HG03060 (cell line): Measurements from ENCODE around the gene HOXB1.
"Not testable (repeated sequence)": the region's sequence is repeated elsewhere in the genome, so short reads cannot be mapped to it uniquely, and the experiment has no call there.

ENCODE experiments used
- ATAC-seq: cut with Tn5 transposase; IDR thresholded peaks from one replicate; pipeline ENCODE4 v1.9.1; 2021; ENCODE audit warnings: low read depth, moderate number of reproducible peaks; ENCODE audit not compliant: unreplicated experiment

The HOXB1 gene

DNA sequence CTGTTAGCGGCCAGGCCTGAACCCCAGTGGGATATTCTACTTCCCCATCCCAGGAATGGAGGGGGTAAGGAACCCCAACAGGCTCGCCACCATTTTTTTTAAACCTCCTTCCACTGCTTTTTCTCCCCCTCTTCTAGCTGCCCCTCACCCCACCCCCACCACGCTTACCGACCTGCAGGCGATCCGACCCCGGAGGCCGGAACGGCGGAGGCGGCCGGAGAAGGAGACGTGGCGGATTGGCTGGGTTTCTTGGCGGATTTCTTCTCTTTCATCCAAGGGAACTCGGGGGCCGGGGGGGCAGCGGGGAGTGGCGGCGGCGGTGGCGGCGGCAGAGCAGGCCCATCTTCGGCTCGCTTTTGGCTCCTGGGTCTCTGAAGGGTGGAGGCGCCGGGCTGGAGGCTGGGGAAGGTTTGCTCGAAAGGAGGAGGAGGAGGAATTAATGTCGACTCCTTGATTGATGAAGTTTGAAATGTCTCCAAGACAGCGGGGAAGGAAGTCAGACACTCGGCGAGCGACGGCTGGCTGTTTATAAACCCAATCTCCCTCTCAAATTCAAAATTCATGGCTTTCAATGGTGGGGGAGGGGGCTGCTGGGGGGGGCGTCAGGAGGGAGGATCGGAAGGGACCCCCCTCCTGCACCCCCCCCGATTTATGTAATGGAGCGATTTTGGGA is 13.7 kb upstream of the HOXB1 start:
- no peak for ATAC-seq

DNA sequence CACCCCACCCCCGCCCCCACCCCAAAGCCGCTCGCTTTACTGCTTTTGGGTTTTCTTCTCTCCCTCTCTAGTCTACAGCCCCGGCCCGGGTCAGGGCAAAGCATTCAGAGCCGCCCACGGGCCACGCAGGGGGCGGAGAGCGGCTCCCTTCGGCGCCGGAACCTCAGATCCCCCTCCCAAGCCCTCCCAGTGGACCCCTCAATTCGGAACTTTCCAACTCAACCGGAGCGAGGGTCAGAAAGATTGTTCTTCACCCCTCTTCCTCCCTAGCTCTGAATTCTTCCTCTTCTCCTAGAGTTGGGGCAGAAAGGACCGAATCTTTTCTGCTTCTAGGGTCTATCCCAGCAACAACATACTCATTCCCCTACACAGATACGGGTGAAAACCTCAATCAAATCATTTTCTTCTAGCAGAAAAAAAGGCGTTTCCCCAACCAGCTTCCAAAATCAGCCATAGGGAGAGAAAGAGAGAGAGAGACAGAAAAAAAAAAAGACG is 13.1 kb upstream of the HOXB1 start:
- ATAC-seq = no peak

DNA sequence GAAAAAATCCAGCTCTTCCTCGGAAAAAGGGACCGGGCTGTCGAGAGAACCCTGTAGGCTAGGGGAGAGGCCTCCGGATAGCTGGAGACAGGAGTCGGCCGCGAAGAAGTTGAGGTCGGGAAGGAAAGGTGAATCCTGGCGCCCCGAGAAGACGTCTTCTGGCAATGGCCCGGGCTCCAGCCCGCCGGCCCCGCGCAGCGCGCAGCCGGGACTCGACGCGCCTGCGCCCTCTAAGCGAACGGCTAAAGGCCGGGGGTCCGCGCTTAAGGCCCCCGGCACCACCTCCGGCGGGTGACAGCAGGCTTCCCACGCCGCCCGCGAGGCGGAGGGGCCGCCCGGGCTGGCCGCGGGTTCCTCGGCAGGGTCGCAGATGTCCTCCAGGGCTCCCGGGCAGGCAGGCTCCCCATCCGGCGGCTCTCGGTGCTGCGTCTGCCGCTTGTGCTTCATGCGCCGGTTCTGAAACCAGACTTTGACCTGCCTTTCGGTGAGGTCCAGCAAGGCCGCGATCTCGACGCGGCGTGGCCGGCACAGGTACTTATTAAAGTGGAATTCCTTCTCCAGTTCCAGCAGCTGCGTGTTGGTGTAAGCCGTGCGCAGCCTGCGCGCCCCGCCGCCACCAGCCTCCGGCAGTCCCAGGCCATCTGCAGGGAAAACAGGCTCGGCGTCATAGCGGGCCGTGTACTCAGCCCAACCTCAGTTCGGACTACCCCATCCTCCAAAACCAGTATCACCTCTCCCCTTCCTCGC is 12.5 kb upstream of the HOXB1 start:
- no peak for ATAC-seq

DNA sequence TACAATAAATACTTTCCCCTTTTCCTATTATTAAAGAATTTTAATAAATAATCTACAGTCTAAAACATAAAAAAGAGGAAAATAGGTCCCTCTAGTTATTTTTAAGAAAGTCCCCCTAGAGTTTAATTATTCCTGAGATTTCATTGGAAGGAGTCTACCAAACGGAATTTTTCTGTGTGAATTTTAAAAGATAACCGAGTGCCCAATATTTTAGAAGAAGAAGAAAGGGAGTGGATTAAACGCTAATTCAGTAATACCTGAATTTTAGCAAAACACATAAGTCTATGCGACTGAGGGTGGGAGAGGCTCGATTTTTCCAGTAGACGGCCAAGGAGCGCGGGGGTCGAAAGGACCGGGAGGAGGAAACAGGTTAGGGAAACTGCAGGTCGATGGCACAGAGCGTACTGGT is 11.9 kb upstream of the HOXB1 start:
- ATAC-seq = no peak

DNA sequence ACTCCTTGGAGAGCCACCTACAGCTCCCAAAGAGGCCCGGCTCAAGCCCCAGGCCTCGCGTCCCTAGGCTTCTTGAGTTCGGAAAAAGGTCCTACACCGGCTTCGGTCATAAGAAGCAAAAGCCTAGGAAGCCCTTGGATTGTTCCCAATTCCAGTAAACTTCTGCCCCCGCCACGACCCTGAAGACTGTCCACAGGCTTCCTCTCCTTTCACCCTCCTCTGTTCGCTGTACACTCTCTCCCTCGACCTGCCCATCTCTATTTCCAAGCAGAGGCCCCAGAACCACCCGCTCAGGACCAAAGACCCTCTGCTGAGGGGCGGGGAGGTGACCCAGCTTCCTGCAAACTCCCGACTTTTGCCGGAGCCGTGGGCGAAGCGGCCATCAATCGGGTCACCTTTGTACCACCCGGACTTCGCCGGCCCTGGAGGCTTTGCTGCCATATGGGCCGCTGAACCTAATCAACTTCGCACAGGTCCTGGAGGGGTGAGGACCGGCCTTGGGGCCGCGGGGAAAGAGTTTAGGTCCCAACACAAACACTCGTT is 11.4 kb upstream of the HOXB1 start:
- ATAC-seq = no peak

DNA sequence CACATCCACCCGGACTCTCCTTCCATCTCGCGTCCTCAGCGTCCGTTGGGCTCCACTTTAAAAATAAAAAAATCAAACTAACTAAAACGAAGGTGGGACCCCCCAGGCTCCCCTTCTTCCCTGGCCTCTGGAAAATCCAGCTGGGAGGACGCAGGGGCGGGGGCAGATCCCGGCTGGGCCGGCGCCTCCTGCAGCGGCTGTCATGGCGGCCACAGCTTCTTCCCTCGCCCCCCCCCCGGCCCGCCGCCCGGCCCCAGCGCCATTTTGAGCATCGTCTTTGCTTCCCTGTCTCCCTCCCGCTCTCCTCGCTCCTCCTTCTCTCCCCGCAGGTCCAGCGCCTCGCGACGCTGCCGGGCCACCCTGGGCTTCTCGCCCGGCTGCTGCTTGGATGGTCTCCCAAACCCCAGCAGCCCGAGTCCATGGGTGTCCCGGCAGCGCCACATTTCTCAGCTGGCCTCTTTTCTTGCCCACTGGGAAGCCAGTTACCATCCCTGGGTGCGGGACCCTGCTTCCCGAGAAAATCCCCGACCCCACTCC is 10.8 kb upstream of the HOXB1 start:
- no peak for ATAC-seq

DNA sequence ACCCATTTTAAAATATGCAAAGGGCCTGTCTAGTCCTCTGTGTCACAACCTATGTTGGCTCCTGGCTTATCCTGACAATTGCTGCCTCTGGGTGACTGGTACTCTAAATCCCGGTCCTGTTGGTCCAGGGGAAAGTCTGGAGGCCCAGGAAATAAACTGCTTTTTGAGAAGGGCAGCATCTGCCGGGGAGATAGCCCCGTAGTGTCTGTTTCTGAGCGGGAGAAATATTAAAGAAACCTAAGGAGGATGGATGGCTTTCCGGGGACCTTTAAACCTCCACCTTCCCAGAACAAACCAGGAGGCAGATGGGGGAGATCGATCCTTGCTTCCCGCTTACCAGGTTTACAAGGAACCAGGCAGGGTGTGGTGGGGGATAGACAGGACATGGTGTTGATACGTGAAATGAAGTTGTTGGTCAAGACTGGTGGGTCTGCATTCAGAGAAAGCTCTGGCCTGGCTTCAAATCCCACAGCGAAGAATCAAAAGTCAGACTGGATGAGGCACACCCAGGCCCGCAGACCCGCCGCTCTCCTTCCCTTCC is 10.3 kb upstream of the HOXB1 start:
- no peak for ATAC-seq

DNA sequence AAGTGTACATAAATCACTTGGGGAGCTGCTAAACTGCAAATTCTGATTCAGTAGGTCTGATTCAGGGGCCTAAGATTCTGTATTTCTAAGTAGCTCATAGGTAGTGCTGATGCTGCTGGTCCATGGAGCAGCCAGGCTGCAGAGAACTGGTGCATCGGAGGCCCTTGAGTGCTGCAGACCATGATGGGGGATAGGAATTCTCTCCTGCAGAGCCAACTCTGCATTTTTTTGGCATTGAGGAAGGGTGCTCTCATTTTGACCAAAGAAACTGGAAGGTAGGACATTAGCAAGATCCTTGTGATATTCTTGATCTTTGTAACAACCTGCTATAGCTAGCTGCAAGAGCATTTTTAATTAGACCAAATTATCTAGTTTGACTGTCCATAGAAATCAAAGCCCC is 9.4 kb upstream of the HOXB1 start:
- ATAC-seq = no peak

DNA sequence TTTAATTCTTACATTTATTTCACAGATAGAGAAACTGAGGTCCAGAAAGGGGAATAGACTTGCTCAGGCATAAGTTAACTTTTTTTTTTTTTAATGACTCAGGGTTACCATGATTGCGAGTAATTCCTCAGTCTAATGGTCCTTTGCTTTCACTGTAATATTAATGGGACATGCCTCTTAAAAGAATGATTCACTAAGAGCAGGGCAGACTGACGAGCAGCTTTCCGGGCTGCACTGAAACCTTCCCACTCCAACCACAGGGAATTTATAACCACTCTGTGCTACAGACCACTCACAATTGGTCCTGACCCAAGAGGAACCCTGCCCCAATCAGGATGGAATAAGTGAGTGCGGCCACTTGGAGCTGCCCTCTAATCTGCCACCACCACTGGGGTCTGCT is 8.4 kb upstream of the HOXB1 start:
- ATAC-seq = no peak

DNA sequence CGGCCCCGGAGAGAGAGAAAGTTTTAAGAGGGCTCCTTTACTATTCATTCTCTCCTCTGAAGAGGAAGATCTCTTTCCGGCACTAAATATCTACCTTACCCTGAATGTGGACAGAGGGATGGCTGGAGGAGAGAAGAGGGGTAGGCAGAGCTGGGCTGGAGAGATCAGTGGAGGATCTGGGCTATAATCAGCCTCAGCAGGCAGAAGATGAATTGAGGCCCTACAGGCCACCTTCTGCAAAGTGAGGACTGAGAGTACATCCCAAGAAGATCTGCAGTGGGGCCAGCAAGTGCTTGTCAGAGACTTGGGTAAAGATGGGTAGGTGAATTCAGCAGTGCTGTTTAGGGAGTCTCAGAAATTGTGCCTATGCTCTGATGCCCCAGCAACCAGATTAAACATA is 6.5 kb upstream of the HOXB1 start:
- no peak for ATAC-seq

DNA sequence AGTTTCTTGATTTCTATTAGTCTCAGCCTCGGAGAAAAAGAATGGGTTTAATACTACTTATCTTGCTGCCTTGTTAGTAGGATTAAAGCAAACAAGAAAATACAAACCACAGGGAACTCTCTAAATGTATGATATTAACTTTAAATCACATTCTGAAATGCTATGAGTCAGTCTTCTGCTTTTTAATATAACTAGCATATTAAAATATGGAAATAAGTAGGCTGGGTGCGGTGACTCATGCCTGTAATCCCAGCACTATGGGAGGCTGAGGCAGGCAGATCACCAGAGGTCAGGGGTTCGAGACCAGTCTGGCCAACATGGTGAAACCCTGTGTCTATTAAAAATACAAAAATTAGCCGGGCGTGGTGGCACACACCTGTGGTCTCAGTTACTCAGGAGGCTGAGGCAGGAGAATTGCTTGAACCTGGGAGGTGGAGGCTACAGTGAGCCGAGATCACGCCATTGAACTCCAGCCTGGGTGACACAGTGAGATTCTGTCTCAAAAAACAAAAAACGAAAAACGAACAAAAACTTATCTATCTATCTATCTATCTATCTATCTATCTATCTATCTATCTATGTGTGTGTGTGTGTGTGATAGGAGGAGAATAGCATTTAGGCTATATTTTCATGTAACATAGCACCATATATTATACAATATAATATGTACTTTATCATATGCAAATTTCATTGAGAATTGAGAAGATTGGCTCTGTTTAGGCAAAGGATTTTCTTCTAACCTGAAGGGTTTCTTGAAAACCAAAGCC is 5.2 kb upstream of the HOXB1 start:
- ATAC-seq = not testable (repeated sequence)

DNA sequence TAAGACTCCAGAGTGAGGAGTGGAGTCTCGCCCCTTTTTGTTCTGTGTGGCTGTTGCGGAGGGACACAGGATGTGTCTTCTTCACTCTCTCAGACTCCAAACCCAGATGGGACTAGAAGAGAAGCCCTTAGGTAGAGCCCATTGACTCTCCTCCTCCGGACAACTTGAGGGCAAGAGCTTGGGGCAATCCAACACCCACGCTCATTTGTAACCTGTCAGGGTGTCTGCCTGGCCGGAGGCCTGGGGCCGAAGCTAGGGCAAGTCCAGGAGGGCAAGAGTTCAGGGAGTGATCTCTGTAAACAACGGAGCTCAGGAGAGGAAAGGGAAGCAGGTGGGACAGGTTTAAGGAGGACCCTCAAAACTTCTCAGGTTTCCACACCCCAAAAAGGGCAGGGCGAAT is 1.4 kb upstream of the HOXB1 start:
- no peak for ATAC-seq

DNA sequence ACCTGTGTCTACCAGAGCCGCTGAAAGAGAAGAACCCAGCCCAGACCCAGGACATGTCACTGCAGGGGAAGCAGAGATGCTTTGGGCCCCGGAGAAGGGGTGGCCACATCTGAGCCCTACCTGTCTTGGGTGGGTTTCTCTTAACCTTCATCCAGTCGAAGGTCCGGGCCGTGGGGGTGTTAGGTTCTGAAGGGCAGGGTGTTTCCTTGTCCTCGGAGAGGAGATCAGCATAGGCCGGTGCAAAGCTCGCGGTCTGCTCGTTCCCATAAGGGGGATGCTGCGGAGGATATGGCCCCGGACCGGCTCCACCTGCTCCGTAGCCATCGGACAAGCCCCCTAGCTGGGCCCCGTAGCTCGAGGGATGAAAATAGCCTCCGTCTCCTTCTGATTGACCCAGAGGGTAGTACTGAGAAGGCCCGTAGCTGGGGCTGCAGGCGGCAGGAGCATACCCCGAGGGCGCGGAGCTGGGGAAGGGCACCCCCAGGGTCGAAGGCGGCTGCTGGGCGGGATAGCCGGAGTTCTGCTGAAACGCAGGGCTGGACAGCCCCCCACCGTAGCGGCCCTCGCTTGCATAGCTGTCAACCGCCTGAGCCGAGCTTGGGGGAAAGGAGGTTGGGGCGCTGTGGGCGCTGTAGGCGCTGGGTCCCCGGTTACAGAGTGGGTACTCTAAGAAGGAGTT is 464 bp downstream of the HOXB1 start:
- no peak for ATAC-seq

DNA sequence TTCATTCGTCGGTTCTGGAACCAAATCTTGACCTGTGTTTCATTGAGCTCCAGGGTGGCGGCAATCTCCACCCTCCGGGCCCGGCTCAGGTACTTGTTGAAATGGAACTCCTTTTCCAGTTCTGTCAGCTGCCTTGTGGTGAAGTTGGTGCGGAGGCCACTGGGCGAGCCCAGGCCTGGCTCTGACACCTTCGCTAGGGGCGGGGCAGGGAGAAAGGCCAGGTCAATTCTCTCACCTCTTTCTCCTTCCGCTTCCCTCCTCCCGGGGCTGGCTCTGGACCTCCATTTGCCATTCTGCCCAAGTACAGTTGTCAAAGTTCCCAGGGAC is 1.2 kb downstream of the HOXB1 start:
- no peak for ATAC-seq

DNA sequence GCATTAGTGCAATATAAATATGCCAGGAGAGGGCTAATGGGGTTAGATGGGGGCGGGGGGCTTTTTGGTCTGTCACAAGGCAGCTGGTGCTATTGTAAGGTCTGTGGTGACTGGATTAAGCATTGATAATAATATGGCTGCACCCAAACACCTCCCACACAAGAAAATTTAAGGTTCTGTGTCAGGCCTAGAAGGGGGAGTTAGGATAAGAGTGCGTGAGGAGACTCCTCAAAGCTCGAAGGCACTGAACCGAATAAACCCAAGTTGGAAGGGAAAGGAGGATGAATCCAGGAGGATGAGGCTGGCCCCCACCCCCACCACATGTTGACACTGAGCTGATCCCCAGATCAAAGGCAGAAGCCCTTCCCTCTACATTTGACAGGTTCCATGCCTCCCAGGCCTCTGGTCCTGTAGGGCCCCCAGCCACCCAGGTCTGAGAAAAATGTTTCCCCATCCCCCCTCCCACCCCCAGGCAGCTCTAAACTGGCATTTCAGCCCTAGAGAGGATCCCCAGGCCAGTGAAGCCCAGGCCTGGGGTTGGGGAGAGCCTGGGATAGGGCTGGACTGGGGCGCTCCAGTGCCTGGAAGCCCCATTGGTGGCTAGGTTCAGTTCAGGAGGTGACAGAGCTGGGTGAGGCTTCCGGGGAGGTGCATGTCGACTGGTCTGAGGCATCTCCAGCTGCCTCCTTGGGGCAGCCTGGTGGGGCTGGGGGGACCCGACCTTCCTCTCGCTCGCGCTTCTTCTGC is 1.7 kb downstream of the HOXB1 start:
- no peak for ATAC-seq

DNA sequence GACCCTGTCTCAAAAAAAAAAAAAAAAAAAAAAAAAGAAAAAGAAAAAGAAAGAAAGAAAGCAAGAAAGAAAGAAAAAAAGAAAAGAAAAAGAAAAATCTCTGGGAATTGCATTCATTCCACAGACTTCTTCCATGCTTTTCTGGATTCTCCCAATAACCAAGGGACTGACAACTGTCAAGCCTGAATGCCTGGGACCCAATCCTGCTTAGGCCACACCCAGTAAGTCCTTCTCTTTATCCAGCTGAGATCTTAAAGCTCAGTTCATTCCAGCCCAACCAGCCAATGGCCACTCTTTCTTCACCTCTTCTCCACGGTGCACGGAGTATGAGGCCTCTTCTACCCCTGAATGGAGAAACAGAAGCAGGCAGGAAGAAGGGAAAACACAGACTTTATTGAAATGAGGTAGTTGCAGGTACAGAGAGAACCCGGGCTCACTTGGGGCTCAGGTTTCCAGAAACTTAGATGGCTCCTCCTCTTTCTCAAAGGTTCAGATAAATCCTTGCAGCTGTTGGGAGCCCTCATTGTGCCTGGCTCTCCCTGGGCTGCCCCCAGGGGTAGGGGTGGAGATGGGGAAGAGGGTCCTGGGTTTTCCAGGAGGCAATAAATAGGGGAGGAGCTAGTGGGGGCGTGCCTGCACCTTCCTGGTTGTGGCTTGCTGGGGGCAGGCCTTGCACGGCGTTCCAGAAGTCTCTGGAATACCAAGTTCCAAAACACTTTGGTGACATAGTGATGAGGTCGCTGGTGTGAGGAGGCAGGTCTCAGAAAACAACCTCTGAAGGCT is 2.5 kb downstream of the HOXB1 start:
- ATAC-seq = no peak

DNA sequence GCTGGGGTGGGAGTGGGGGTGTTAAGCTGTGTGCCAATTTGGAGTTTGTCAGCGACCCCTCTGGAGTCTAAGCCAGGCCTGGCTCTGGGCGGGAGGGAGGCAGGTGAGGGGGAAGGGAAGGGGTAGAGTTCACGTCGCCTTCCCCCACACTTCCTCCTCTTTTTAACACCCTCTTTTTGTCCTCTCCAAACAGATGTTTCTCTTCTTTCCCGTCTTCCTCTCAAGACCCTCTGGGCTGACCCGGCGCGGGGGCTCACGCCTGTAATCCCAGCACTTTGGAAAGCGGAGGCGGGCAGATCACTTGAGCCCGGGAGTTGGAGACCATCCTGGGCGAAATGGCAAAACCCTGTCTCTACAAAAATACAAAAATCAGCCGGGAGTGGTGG is 3.3 kb downstream of the HOXB1 start:
- no peak for ATAC-seq

DNA sequence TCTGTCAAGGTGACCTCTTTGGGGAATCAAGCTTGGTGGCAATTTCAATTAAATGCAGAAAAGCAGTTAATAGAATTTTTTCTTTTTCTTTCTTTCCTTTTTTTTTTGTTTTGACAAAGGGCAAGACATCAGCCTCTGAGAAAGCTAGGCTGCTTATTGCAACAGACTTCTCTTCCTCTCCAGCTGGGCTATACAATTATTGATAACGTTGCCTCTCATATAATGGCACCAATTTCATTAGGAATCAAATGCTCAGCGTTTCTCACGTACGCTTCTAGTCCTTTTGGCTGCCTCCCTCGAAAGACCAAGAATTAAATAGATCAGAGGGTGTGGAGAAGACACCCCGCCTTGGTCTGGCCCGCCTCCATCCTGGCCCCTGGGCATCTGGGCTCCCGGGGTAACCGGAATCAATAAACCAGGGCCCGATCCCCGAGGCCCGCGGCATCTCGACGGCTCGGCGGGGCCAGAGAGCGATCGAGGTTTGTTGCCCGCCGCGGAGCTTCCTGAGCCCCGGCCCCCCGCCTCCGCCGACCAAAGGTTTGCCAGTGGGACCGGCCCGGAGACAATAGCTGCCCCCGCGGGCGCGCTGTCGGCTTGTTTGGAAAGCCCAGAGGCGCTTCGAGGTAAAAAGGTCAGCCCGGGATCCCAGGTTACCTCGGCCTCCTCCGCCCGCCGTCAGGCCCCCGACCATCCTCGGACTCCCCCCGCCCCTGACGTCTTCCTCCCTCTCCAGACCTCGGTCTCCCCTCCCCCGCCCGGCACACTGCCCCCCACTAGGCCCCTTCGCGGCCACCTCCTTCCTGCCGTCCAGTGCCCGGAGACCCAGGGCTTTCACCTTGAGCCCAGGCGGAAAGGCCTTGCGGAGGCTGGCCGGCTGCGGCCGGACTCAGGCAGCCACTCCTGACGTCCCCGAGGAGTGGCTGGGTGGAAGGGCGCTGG is 3.9 kb downstream of the HOXB1 start:
- ATAC-seq = no peak
